ENCODE data around the gene B3GAT1. TPM values are rescaled to one million over a fixed set of nuclear protein-coding genes. Genes with fewer than 3 reads are reported as not detected.

B3GAT1 gene
- total and polyA plus RNA-seq, 2 experiments from 2014 or later: 4.8 to 28.3 TPM

DNA sequence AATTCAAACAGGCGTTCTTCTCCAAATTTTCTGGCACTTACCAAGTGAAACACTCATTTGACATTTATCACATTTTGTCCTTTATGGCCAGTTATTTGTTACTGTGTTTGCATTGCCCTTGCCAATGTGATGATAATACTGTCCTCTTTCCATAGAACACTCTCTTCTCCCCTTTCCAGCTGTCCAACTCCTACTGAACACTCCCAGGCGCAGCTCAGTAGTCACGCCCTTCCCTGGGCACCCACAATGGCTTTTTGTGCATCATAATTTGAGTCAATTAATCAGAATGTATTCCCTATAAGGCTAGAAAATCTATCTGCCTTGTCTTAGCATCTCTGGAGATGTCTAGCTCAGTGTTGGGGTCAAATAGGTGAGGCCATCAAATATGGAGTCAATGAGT, 21.2 kb upstream of the B3GAT1 start (continued):
- TF ChIP-seq, protein P1, sequence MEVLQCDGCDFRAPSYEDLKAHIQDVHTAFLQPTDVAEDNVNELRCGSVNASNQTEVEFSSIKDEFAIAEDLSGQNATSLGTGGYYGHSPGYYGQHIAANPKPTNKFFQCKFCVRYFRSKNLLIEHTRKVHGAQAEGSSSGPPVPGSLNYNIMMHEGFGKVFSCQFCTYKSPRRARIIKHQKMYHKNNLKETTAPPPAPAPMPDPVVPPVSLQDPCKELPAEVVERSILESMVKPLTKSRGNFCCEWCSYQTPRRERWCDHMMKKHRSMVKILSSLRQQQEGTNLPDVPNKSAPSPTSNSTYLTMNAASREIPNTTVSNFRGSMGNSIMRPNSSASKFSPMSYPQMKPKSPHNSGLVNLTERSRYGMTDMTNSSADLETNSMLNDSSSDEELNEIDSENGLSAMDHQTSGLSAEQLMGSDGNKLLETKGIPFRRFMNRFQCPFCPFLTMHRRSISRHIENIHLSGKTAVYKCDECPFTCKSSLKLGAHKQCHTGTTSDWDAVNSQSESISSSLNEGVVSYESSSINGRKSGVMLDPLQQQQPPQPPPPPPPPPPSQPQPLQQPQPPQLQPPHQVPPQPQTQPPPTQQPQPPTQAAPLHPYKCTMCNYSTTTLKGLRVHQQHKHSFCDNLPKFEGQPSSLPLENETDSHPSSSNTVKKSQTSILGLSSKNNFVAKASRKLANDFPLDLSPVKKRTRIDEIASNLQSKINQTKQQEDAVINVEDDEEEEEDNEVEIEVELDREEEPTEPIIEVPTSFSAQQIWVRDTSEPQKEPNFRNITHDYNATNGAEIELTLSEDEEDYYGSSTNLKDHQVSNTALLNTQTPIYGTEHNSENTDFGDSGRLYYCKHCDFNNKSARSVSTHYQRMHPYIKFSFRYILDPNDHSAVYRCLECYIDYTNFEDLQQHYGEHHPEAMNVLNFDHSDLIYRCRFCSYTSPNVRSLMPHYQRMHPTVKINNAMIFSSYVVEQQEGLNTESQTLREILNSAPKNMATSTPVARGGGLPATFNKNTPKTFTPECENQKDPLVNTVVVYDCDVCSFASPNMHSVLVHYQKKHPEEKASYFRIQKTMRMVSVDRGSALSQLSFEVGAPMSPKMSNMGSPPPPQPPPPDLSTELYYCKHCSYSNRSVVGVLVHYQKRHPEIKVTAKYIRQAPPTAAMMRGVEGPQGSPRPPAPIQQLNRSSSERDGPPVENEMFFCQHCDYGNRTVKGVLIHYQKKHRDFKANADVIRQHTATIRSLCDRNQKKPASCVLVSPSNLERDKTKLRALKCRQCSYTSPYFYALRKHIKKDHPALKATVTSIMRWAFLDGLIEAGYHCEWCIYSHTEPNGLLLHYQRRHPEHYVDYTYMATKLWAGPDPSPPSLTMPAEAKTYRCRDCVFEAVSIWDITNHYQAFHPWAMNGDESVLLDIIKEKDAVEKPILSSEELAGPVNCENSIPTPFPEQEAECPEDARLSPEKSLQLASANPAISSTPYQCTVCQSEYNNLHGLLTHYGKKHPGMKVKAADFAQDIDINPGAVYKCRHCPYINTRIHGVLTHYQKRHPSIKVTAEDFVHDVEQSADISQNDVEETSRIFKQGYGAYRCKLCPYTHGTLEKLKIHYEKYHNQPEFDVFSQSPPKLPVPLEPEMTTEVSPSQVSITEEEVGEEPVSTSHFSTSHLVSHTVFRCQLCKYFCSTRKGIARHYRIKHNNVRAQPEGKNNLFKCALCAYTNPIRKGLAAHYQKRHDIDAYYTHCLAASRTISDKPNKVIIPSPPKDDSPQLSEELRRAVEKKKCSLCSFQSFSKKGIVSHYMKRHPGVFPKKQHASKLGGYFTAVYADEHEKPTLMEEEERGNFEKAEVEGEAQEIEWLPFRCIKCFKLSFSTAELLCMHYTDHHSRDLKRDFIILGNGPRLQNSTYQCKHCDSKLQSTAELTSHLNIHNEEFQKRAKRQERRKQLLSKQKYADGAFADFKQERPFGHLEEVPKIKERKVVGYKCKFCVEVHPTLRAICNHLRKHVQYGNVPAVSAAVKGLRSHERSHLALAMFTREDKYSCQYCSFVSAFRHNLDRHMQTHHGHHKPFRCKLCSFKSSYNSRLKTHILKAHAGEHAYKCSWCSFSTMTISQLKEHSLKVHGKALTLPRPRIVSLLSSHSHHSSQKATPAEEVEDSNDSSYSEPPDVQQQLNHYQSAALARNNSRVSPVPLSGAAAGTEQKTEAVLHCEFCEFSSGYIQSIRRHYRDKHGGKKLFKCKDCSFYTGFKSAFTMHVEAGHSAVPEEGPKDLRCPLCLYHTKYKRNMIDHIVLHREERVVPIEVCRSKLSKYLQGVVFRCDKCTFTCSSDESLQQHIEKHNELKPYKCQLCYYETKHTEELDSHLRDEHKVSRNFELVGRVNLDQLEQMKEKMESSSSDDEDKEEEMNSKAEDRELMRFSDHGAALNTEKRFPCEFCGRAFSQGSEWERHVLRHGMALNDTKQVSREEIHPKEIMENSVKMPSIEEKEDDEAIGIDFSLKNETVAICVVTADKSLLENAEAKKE (CRISPR knock-in tag; IDR thresholded peaks at IDR 0.05): no peak
- TF ChIP-seq JUNB (IDR thresholded peaks at IDR 0.05; ENCODE audit: unreplicated experiment): no peak
- TF ChIP-seq EZH2 (IDR thresholded peaks at IDR 0.05; ENCODE audit: low read depth, unreplicated experiment): no peak
- TF ChIP-seq EZH2phosphoT487 (IDR thresholded peaks at IDR 0.05; ENCODE audit: unreplicated experiment): no peak
- TF ChIP-seq POLR2AphosphoS5 (IDR thresholded peaks at IDR 0.05; ENCODE audit: low read depth): no peak

DNA sequence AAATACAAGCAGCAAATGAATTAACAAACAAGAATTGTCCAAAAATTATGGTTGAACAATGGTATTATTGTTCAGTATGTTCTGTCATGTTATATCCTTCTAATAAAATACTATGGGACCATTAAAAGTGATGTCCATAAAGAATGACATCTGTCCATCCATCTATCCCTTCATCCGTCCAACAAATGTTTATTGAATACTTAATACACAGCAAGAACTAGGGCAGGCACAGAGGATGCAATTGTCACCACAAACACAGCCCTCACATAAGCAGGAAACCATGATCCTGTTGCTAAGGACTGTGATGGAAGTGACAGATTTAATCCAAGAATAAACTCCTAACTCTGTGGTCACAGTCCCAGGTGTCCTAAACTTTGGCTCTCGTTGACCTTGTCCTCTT, 20.7 kb upstream of the B3GAT1 start:
- H3K9me2 ChIP-seq (ENCODE audit: insufficient read depth): no peaks in the 10 kb centered on the region; the same call in 1 of the 2 replicates
- ATAC-seq (no peak), DNase-seq (ENCODE audit: low spot score) (no peak)
- no peaks in the 10 kb centered on the region for H3K27me3 ChIP-seq (ENCODE audit: insufficient read depth)
- peaks cover 8% of the 10 kb centered on the region for H3K27me3 Mint-ChIP-seq (ENCODE audit: insufficient read depth, low read depth, poor library complexity)
- H3K9me3 Mint-ChIP-seq: peaks cover 2% of the 10 kb centered on the region; the same call in 1 of the 3 replicates
- no peak overlapping the region for H3K4me3 ChIP-seq
- no peak overlapping the region for H2AFZ ChIP-seq
- no peak overlapping the region for H3K4me3 Mint-ChIP-seq
- H3K4me1 Mint-ChIP-seq: peaks cover 10% of the 10 kb centered on the region; the same call in 2 of the 3 replicates
- no peaks in the 10 kb centered on the region for H4K20me1 ChIP-seq (replicated peaks; ENCODE audit: insufficient read depth)
- H3K27ac ChIP-seq (ENCODE audit: low read depth): no peak overlapping the region
- no peaks in the 10 kb centered on the region for H3K36me3 Mint-ChIP-seq (ENCODE audit: low read depth)
- H3K79me2 ChIP-seq (replicated peaks; ENCODE audit: insufficient read depth): no peaks in the 10 kb centered on the region
- TF ChIP-seq, protein P2, sequence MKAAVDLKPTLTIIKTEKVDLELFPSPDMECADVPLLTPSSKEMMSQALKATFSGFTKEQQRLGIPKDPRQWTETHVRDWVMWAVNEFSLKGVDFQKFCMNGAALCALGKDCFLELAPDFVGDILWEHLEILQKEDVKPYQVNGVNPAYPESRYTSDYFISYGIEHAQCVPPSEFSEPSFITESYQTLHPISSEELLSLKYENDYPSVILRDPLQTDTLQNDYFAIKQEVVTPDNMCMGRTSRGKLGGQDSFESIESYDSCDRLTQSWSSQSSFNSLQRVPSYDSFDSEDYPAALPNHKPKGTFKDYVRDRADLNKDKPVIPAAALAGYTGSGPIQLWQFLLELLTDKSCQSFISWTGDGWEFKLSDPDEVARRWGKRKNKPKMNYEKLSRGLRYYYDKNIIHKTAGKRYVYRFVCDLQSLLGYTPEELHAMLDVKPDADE (IDR thresholded peaks at IDR 0.05): no peak
- TF ChIP-seq STAT1 (IDR thresholded peaks at IDR 0.05; ENCODE audit: unreplicated experiment) (no peak), ZNF331 (CRISPR knock-in tag; IDR thresholded peaks at IDR 0.05; ENCODE audit: low read depth) (no peak), ZNF114 (CRISPR knock-in tag; IDR thresholded peaks at IDR 0.05) (no peak), CREB1 (CRISPR knock-in tag; IDR thresholded peaks at IDR 0.05; ENCODE audit: low read depth) (no peak)
- TF ChIP-seq, protein P3, sequence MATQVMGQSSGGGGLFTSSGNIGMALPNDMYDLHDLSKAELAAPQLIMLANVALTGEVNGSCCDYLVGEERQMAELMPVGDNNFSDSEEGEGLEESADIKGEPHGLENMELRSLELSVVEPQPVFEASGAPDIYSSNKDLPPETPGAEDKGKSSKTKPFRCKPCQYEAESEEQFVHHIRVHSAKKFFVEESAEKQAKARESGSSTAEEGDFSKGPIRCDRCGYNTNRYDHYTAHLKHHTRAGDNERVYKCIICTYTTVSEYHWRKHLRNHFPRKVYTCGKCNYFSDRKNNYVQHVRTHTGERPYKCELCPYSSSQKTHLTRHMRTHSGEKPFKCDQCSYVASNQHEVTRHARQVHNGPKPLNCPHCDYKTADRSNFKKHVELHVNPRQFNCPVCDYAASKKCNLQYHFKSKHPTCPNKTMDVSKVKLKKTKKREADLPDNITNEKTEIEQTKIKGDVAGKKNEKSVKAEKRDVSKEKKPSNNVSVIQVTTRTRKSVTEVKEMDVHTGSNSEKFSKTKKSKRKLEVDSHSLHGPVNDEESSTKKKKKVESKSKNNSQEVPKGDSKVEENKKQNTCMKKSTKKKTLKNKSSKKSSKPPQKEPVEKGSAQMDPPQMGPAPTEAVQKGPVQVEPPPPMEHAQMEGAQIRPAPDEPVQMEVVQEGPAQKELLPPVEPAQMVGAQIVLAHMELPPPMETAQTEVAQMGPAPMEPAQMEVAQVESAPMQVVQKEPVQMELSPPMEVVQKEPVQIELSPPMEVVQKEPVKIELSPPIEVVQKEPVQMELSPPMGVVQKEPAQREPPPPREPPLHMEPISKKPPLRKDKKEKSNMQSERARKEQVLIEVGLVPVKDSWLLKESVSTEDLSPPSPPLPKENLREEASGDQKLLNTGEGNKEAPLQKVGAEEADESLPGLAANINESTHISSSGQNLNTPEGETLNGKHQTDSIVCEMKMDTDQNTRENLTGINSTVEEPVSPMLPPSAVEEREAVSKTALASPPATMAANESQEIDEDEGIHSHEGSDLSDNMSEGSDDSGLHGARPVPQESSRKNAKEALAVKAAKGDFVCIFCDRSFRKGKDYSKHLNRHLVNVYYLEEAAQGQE (IDR thresholded peaks at IDR 0.05; ENCODE audit: unreplicated experiment): no peak
- TF ChIP-seq, protein P4, sequence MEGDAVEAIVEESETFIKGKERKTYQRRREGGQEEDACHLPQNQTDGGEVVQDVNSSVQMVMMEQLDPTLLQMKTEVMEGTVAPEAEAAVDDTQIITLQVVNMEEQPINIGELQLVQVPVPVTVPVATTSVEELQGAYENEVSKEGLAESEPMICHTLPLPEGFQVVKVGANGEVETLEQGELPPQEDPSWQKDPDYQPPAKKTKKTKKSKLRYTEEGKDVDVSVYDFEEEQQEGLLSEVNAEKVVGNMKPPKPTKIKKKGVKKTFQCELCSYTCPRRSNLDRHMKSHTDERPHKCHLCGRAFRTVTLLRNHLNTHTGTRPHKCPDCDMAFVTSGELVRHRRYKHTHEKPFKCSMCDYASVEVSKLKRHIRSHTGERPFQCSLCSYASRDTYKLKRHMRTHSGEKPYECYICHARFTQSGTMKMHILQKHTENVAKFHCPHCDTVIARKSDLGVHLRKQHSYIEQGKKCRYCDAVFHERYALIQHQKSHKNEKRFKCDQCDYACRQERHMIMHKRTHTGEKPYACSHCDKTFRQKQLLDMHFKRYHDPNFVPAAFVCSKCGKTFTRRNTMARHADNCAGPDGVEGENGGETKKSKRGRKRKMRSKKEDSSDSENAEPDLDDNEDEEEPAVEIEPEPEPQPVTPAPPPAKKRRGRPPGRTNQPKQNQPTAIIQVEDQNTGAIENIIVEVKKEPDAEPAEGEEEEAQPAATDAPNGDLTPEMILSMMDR (conservative IDR thresholded peaks at IDR 0.05; ENCODE audit: low read depth in 2 of 2): no peak
- H3K27ac Mint-ChIP-seq: no peak overlapping the region
- H3K4me2 ChIP-seq: no peak overlapping the region
- H3F3A ChIP-seq (replicated peaks; ENCODE audit: low read depth): no peaks in the 10 kb centered on the region
- no peaks in the 10 kb centered on the region for H3K36me3 ChIP-seq (ENCODE audit: insufficient read depth)
- no peaks in the 10 kb centered on the region for H3K4me1 ChIP-seq (ENCODE audit: insufficient read depth)
